GM12801 (cell line): ENCODE data around the gene DNASE1.

ENCODE experiments used
- TF ChIP-seq, protein P1 (sequence below): IDR thresholded peaks from one replicate; pipeline ENCODE4 v1.5.1; 2011; ENCODE audit warnings: control low read depth; ENCODE audit not compliant: insufficient read length; ENCODE audit errors: extremely low read depth

DNASE1 gene

GRCh38 chr16:3637371-3637923 lies 17.0 kb upstream of the DNASE1 start:
- TF ChIP-seq, protein P1, sequence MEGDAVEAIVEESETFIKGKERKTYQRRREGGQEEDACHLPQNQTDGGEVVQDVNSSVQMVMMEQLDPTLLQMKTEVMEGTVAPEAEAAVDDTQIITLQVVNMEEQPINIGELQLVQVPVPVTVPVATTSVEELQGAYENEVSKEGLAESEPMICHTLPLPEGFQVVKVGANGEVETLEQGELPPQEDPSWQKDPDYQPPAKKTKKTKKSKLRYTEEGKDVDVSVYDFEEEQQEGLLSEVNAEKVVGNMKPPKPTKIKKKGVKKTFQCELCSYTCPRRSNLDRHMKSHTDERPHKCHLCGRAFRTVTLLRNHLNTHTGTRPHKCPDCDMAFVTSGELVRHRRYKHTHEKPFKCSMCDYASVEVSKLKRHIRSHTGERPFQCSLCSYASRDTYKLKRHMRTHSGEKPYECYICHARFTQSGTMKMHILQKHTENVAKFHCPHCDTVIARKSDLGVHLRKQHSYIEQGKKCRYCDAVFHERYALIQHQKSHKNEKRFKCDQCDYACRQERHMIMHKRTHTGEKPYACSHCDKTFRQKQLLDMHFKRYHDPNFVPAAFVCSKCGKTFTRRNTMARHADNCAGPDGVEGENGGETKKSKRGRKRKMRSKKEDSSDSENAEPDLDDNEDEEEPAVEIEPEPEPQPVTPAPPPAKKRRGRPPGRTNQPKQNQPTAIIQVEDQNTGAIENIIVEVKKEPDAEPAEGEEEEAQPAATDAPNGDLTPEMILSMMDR, result no peak

- TF ChIP-seq, protein P1, result no peak
Observed at GRCh38 chr16:3638916-3639644, 15.4 kb upstream of the DNASE1 start.

DNA sequence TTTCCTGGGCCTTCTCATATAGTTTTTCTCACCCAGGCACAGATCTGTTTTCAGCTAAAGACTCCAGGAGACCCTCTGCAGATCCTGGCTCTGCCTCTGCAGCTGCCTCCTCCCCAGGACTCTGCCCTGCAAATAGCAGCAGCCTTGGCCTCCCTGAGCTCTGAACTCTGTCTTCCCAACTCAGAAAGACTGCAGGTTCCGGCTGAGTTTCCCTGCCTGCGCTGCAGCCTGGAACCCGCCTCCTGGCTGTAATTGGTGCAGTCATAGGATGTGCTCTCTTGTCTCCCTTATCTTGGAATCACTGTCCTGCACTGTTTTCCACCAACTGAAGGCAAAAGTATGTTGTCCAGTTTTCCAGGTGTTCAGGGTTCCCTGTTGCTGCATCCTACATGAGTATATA lies 14.3 kb upstream of the DNASE1 start:
- TF ChIP-seq, protein P1, result no peak

GRCh38 chr16:3640632-3641501 lies 13.6 kb upstream of the DNASE1 start:
- TF ChIP-seq, protein P1, result no peak

GRCh38 chr16:3641801-3642396 lies 12.6 kb upstream of the DNASE1 start:
- TF ChIP-seq, protein P1, result no peak

DNA sequence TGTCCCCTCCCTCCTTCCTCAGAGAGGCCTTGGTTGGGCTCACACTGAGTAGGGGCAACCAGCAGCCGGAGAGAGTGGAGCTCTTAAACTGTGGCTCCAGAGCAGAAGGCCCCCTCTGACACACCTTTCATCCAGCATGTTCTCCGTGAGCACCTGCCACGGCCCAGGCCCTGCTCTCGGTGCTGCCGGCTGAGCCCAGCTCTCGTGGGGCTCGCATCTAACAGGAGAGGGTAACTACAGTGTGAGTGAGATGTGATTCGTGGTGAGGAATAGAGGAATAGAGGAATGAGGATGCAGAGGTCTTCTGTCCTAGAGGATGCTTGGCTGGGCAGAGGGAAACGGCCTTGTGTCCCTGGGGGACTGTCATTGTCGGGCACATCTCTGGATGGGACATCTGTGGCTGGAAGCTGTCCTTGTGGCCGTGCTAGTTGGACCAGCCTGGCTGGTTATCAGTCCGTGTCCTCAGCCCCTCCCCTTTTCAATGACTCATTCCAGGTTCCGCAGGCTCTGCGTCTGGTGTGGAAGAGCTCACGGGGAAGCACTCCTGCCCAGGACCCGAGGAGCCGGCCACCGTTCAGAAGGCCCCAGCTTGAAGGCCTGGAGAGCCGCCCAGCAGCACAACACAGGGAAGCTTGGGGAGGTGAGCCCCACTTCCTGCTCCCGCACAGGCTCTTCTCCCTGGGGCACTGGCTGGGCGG lies 11.9 kb upstream of the DNASE1 start:
- TF ChIP-seq, protein P1, result no peak
